Activated CD4-positive, alpha-beta T cell treated with anti-CD3 and anti-CD28 coated beads for 24 hours (primary cell): ENCODE measurements around the gene LRMDA.
"Not testable (repeated sequence)": the region's sequence is repeated elsewhere in the genome, so short reads cannot be mapped to it uniquely, and the experiment has no call there.

ENCODE experiments used
- DNase-seq, 2 donors: peaks; one replicate each; pipeline ENCODE4 v3.0.0-alpha.2; 2020; ENCODE audit warnings: low read depth in 2 of 2

Gene LRMDA

DNA sequence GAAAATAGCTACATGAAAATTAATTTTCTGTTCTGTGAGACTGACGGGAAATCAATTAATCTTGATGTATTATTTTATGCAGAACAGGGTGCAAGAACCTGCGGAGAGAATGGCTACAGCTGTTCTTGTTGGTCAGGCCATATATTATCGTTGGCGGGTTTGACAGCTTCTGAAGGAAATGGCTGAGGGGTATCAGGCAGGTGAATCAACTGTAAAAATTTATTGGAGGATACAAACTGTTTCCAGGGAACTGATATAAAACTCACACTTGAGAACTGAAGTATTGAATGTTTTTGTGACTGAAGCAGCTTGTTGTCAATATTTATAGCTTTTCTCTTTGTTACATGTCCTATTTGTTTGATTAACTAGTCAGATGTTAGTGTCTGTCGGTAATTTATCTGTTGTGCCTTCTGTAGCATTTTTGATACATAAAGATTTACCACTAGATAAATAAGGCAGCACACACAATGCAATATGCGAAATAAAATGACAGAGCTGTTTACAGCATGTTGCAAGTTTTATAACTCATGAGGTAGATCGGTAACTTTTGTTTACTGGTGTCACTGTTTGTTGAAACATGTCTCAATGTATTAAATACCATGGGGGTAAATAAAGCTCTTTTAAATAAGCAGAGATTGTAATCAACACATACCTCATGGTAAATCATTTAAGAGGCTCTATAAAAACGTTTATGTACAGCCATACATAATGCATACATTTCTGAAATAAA is 308.2 kb downstream of the LRMDA start:
- DNase-seq = no peak

- DNase-seq = no peak
Measured at GRCh38 chr10:75740541-75740940, 309.1 kb downstream of the LRMDA start.

DNA sequence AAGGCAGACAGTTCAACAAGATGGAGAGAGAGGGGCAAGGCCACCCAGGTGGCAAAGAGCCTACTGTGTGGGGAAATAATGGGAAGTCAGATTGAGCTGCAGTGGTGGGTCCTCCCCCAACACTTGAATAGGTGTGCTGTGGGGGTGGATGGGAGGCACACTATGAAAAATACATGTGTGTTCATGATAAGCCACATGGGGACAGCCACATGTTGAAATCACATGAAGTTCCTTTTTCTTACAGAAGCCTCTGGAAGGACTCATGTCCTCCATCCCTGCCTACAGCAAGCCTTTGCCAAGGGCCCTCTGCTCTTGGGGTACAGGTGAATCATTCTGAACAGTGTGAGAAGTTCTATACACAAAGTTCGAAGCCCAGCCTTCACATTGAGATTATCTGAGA is 310.9 kb downstream of the LRMDA start:
- DNase-seq = no peak

GRCh38 chr10:75743291-75743778 is 311.9 kb downstream of the LRMDA start:
- DNase-seq = no peak

GRCh38 chr10:75744261-75744660 is 312.8 kb downstream of the LRMDA start:
- no peak for DNase-seq

GRCh38 chr10:75746356-75746755 is 314.9 kb downstream of the LRMDA start:
- DNase-seq = no peak

DNA sequence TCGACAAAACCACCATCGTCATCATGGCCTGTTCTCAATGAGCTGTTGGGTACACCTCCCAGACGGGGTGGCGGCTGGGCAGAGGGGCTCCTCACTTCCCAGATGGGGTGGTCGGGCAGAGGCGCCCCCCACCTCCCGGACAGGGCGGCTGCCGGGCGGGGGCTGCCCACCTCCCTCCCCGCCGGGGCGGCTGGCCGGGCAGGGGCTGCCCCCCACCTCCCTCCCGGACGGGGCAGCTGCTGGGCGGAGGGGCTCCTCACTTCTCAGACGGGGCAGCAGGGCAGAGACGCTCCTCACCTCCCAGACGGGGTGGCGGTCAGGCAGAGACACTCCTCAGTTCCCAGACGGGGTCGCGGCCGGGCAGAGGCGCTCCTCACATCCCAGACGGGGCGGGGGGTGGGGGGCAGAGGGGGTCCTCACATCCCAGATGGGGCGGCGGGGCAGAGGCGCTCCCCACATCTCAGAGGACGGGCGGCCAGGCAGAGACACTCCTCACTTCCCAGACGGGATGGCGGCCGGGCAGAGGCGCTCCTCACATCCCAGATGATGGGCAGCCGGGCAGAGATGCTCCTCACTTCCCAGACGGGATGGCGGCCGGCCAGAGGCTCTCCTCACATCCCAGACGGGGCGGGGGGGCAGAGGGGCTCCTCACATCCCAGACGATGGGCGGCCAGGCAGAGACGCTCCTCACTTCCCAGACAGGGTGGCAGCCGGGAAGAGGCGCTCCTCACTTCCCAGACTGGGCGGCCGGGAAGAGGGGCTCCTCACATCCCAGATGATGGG is 318.9 kb downstream of the LRMDA start:
- DNase-seq = not testable (repeated sequence)

- no peak for DNase-seq
Measured at GRCh38 chr10:75751232-75751631, 319.8 kb downstream of the LRMDA start.

DNA sequence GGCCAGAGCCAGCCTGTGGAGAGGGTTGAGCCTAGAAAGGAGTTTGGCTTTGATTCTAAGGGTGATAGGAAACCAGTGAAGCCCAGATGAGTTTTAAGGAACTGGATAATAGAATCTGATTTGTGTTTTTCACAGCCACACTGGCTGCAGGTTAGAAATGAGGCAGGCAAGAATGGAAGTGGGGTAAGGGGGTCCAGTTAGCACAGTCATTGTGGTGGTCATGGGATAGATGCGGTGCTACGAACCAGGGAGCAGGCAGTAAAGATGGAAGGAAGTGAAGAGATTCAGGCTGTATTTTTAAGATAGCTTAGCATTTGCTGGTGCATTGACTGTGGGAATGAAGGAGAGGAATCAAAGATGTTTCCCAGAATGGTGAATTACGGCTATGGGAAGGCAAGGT is 322.2 kb downstream of the LRMDA start:
- DNase-seq = no peak

DNA sequence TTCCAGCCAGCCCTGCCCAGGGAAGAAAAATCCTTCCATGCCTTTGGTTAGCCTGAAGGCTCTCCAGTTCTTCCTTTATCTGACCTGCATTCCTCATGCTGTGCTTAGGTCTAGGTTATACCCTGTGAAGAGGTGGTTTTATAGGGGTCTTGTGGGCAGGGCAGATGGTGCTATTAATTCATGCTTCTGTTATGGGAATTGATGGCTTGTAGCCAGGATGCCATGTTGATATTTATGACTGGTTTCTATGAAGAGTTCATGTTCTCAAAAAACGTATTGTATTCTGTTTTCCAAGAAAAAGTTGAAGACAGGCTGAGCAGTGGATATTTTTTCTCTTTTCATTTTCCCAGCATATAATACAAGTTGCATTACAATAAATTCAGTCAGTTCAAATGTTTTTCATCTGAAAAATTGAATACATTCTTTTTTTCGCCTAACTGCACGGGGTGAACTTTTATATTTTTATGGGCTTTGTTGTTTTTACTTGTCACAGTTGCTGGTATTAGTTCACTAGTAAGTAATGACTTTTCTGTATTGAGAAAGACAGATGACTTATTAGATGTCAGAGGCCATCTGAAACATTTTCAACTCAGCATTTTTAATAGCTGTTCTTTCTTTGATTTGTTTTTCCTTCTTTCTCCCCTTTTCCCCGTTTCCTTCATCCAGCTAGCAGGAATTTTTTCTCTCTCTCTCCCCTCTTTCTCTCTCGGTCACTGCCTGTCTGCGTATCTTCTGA is 322.8 kb downstream of the LRMDA start:
- no peak for DNase-seq

- DNase-seq = no peak
Measured at GRCh38 chr10:75755528-75755927, 324.1 kb downstream of the LRMDA start.

GRCh38 chr10:75761289-75761688 is 329.9 kb downstream of the LRMDA start:
- no peak for DNase-seq

- DNase-seq = no peak
Measured at GRCh38 chr10:75762431-75762802, 331.0 kb downstream of the LRMDA start.

DNA sequence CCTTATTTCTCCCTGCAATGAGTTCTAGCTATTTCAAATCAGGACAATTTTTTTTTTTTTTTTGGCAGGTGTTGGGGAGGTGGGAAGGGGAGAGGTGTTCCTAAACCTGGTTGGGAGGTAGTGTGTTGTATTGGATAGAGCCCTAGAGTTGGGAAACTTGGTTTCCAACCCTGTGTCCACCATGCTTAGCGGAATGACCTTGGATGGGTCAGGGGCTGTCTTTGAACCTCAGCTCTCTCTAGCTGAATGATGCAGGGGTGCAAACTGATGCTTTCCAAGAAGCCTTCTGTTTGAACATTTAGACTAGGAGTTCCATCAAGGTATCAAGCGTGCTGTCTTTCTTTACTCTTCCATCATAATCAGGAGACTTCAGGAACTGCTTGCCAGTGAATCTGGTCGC is 332.2 kb downstream of the LRMDA start:
- DNase-seq = no peak

GRCh38 chr10:75764974-75765788 is 333.8 kb downstream of the LRMDA start:
- DNase-seq = no peak

DNA sequence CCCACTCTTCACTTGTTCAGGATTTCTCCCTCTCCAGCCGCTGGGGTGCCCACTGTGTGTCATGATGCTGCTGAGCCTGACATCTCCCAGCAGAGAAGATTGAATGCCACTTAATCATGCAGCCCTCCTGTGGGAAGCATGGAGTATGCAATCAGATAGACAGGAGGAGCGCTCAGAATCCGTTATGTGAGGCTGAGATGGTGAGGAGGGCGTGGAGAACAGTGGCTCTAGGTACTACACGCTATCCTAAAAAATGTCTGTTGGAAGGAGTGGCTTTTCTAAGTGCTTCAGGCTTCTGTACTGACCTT is 334.3 kb downstream of the LRMDA start:
- DNase-seq = no peak

- DNase-seq = no peak
Measured at GRCh38 chr10:75766106-75766505, 334.7 kb downstream of the LRMDA start.

- DNase-seq = not testable (repeated sequence)
Measured at GRCh38 chr10:75766752-75767151, 335.3 kb downstream of the LRMDA start.

- no peak for DNase-seq
Measured at GRCh38 chr10:75770626-75771081, 339.2 kb downstream of the LRMDA start.

DNA sequence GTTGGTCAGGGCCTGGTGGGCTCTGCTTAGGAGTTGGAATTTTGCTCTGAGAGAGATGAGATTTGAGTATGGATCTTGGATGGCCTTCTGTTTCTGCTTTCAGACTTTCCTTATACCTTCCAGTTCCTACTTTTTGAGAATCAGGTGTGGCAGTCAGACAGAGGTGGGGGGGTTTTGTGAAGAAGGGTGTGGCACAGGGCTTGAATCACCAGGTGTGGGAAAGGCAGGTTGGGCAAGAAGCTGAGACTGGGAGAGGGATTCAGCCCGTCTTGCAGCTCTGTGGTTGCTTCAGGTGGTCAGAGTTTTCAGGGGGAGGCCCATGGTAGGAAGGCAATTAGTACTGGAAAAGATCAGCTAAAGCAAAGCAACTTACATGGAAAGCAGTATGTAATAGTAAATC is 340.2 kb downstream of the LRMDA start:
- no peak for DNase-seq

GRCh38 chr10:75772153-75772887 is 340.9 kb downstream of the LRMDA start:
- no peak for DNase-seq
